OCI-M1 (cell line): Measurements from ENCODE around the gene ST8SIA5.
A peak's percentile ranks its signal among the peaks of the same experiment; 100 is the strongest.

Source experiments
- DNase-seq: peaks from one replicate; lab custom pipeline; 2025; lab: John Stamatoyannopoulos, UW

ST8SIA5 gene

GRCh38 chr18:46628206-46628605, 128.6 kb downstream of the ST8SIA5 start:
- no peak for DNase-seq

GRCh38 chr18:46627136-46627535, 129.7 kb downstream of the ST8SIA5 start:
- no peak for DNase-seq

GRCh38 chr18:46625069-46625468, 131.8 kb downstream of the ST8SIA5 start:
- no peak for DNase-seq

- DNase-seq, result no peak
Observed at GRCh38 chr18:46624127-46624526, 132.7 kb downstream of the ST8SIA5 start.

GRCh38 chr18:46623541-46623940, 133.3 kb downstream of the ST8SIA5 start:
- no peak for DNase-seq

GRCh38 chr18:46622999-46623398, 133.9 kb downstream of the ST8SIA5 start:
- DNase-seq, result peak; percentile 20

- DNase-seq, result no peak
Observed at GRCh38 chr18:46622451-46622850, 134.4 kb downstream of the ST8SIA5 start.

GRCh38 chr18:46621871-46622270, 135.0 kb downstream of the ST8SIA5 start:
- no peak for DNase-seq

- no peak for DNase-seq
Observed at GRCh38 chr18:46621111-46621766, 135.6 kb downstream of the ST8SIA5 start.

GRCh38 chr18:46619559-46619958, 137.3 kb downstream of the ST8SIA5 start:
- no peak for DNase-seq
